H1 (cell line): ENCODE results near the gene SORBS1. TPM values are rescaled to one million over a fixed set of nuclear protein-coding genes. Genes with fewer than 3 reads are reported as not detected.

Experiments used
- CTCF ChIA-PET: fragments of 300-600 bp; sonication (Branson Sonifier 250); formaldehyde crosslinking; loops from one replicate; lab custom pipeline; 2021; ENCODE audit not compliant: partially characterized antibody; lab: Charles Lee
- POLR2A ChIA-PET: fragments of 300-600 bp; sonication (Branson Sonifier 250); formaldehyde crosslinking; loops from one replicate; lab custom pipeline; 2021; ENCODE audit warnings: inconsistent platforms; ENCODE audit not compliant: partially characterized antibody; lab: Charles Lee
- DNase-seq, 2 experiments: peaks; one replicate each; pipeline versions ENCODE4 v3.0.0 to v3.0.0-alpha.2; 2010 to 2022; ENCODE audit warnings: low spot score in 2 of 2, low read depth in 1 of 2, mixed read lengths in 1 of 2
- FAIRE-seq: peaks from 2 replicates; lab custom pipeline; 2011; peaks lifted over from hg19 to GRCh38; lab: Jason Lieb, UNC
- H2AFZ ChIP-seq: 2 replicates; pipeline ENCODE4 v1.8.1; 2012; ENCODE audit warnings: low read length, inconsistent platforms
- H2AK5ac ChIP-seq: 2 replicates; pipeline ENCODE4 v1.6.1; 2013; ENCODE audit warnings: low read depth, low read length
- H2BK120ac ChIP-seq: replicated peaks from 2 replicates; pipeline ENCODE3; 2013; ENCODE audit warnings: low read depth, low read length, inconsistent platforms
- H2BK12ac ChIP-seq: 2 replicates; pipeline ENCODE4 v1.6.1; 2013; ENCODE audit warnings: low read depth, low read length
- H2BK15ac ChIP-seq: 2 replicates; pipeline ENCODE4 v1.6.1; 2013; ENCODE audit warnings: low read length
- H2BK20ac ChIP-seq: 2 replicates; pipeline ENCODE4 v1.6.1; 2013; ENCODE audit warnings: low read length
- H2BK5ac ChIP-seq: 2 replicates; pipeline ENCODE4 v1.6.1; 2013; ENCODE audit warnings: low read depth, low read length
- H3K14ac ChIP-seq: 2 replicates; pipeline ENCODE4 v1.6.1; 2013; ENCODE audit warnings: inconsistent platforms; ENCODE audit not compliant: insufficient read length
- H3K18ac ChIP-seq: 2 replicates; pipeline ENCODE4 v1.6.1; 2013; ENCODE audit warnings: low read length; ENCODE audit errors: extremely low read depth
- H3K23ac ChIP-seq: 2 replicates; pipeline ENCODE4 v1.6.1; 2013; ENCODE audit warnings: inconsistent platforms; ENCODE audit not compliant: insufficient read length
- H3K23me2 ChIP-seq: 2 replicates; pipeline ENCODE4 v1.6.1; 2013; ENCODE audit warnings: low read depth, low read length
- H3K27ac ChIP-seq: 2 replicates; pipeline ENCODE4 v1.6.1; 2011; ENCODE audit warnings: low read depth, low read length, inconsistent platforms
- H3K27me3 ChIP-seq, 4 experiments: replicated peaks in 1 of 4; 1 replicate in 1 of 4; 2 replicates in 3 of 4; pipeline versions ENCODE4 v1.6.1 to v1.8.1; 2011 to 2013; ENCODE audit warnings: low read length in 3 of 4, mild to moderate bottlenecking in 3 of 4, inconsistent platforms in 2 of 4, mixed read lengths in 2 of 4, moderate library complexity in 1 of 4; ENCODE audit not compliant: control insufficient read depth in 3 of 4, insufficient read depth in 3 of 4; ENCODE audit errors: extremely low read depth in 1 of 4
- H3K36me3 ChIP-seq, 4 experiments: 2 replicates each; pipeline versions ENCODE4 v1.6.1 to v1.8.1; 2011 to 2013; ENCODE audit warnings: mild to moderate bottlenecking in 4 of 4, low read length in 3 of 4, moderate library complexity in 2 of 4, control low read depth in 1 of 4, inconsistent platforms in 1 of 4; ENCODE audit not compliant: insufficient read depth in 4 of 4, control insufficient read depth in 2 of 4
- H3K4ac ChIP-seq: replicated peaks from 2 replicates; pipeline ENCODE3; 2013; ENCODE audit warnings: low read length, low read depth, mixed read lengths, inconsistent platforms; ENCODE audit not compliant: insufficient read length
- H3K4me1 ChIP-seq, 4 experiments: replicated peaks in 1 of 4; 1 replicate in 1 of 4; 2 replicates in 3 of 4; pipeline versions ENCODE4 v1.6.1 to v1.8.1; 2011 to 2013; ENCODE audit warnings: low read length in 3 of 4, inconsistent platforms in 2 of 4, mixed read lengths in 1 of 4; ENCODE audit not compliant: insufficient read depth in 4 of 4, control insufficient read depth in 3 of 4
- H3K4me2 ChIP-seq, 2 experiments: 2 replicates each; pipeline versions ENCODE4 v1.6.1 to v1.8.1; 2011 to 2013; ENCODE audit warnings: low read depth in 2 of 2, low read length in 2 of 2, control low read depth in 1 of 2, inconsistent platforms in 1 of 2, mild to moderate bottlenecking in 1 of 2; ENCODE audit not compliant: insufficient read depth in 1 of 2
- H3K4me3 ChIP-seq, 4 experiments: fragments of 200-600, 300-600 bp in 1 of 4; sonication (generic), shearing (Covaris generic), sonication (Bioruptor Twin) in 1 of 4; 2 replicates each; pipeline versions ENCODE4 v1.5.1 to v1.8.1; 2011 to 2016; ENCODE audit warnings: low read length in 4 of 4, low read depth in 3 of 4, control low read depth in 2 of 4, inconsistent platforms in 2 of 4, mild to moderate bottlenecking in 2 of 4, mixed read lengths in 1 of 4, moderate library complexity in 1 of 4; ENCODE audit not compliant: insufficient read depth in 2 of 4; ENCODE audit errors: extremely low read depth in 1 of 4
- H3K56ac ChIP-seq: replicated peaks from 2 replicates; pipeline ENCODE3; 2013; ENCODE audit warnings: low read depth, mild to moderate bottlenecking, mixed read lengths, low read length, inconsistent platforms; ENCODE audit not compliant: insufficient read length
- H3K79me1 ChIP-seq: 2 replicates; pipeline ENCODE4 v1.6.1; 2013; ENCODE audit warnings: low read depth, low read length, control low read depth
- H3K79me2 ChIP-seq, 2 experiments: 2 replicates each; pipeline versions ENCODE4 v1.6.1 to v1.8.1; 2012 to 2013; ENCODE audit warnings: low read length in 2 of 2, mild to moderate bottlenecking in 2 of 2, inconsistent platforms in 1 of 2; ENCODE audit not compliant: insufficient read depth in 2 of 2, control insufficient read depth in 1 of 2
- H3K9ac ChIP-seq, 4 experiments: replicated peaks in 1 of 4; 1 replicate in 1 of 4; 2 replicates in 3 of 4; pipeline versions ENCODE4 v1.6.1 to v1.8.1; 2011 to 2013; ENCODE audit warnings: low read depth in 3 of 4, low read length in 3 of 4, control low read depth in 2 of 4, mild to moderate bottlenecking in 2 of 4, moderate library complexity in 2 of 4, inconsistent platforms in 1 of 4; ENCODE audit errors: extremely low read depth in 1 of 4
- H3K9me3 ChIP-seq, 2 experiments: 2 replicates each; pipeline versions ENCODE4 v1.6.1 to v1.8.1; 2012 to 2013; ENCODE audit warnings: mild to moderate bottlenecking in 2 of 2, moderate library complexity in 2 of 2, control low read depth in 1 of 2, inconsistent platforms in 1 of 2, low read depth in 1 of 2, low read length in 1 of 2, mixed read lengths in 1 of 2; ENCODE audit not compliant: insufficient read depth in 2 of 2
- H4K20me1 ChIP-seq, 2 experiments: replicated peaks in 1 of 2; 2 replicates each; pipeline versions ENCODE3 to v1.8.1; 2011 to 2013; ENCODE audit warnings: inconsistent platforms in 2 of 2, low read length in 2 of 2, mild to moderate bottlenecking in 1 of 2; ENCODE audit not compliant: insufficient read depth in 2 of 2, control insufficient read depth in 1 of 2
- H4K5ac ChIP-seq: 2 replicates; pipeline ENCODE4 v1.6.1; 2013; ENCODE audit warnings: low read length, low read depth, mixed read lengths, inconsistent platforms; ENCODE audit not compliant: insufficient read length
- H4K8ac ChIP-seq: 2 replicates; pipeline ENCODE4 v1.8.0; 2013; ENCODE audit warnings: mild to moderate bottlenecking, moderate library complexity, low read length, inconsistent platforms; ENCODE audit not compliant: insufficient read depth; ENCODE audit errors: extremely low read depth
- H4K91ac ChIP-seq: replicated peaks from 2 replicates; pipeline ENCODE3; 2013; ENCODE audit warnings: low read length, mixed read lengths, inconsistent platforms; ENCODE audit not compliant: insufficient read length
- KDM4A ChIP-seq: IDR thresholded peaks from one replicate; pipeline ENCODE4 v1.7.1; 2012; ENCODE audit warnings: low read depth, mild to moderate bottlenecking, moderate library complexity, low read length, inconsistent platforms; ENCODE audit not compliant: severe bottlenecking
- SP1 ChIP-seq: IDR thresholded peaks from 2 replicates; pipeline ENCODE4 v1.6.1; 2011; ENCODE audit warnings: low read depth, low read length
- SRF ChIP-seq: IDR thresholded peaks from 2 replicates; pipeline ENCODE4 v1.6.1; 2011; ENCODE audit warnings: mild to moderate bottlenecking, low read depth, low read length, moderate library complexity
- polyA plus RNA-seq, 7 experiments: library from polyadenylated mRNA; depleted of rRNA in 3 of 7; stranded (reverse) in 5 of 7; unstranded in 2 of 7; fragments of >200 nt in 5 of 7; fragments of 200-250 nt in 2 of 7; gene quantifications; 1 replicate in 5 of 7; 2 replicates in 1 of 7; 4 replicates in 1 of 7; pipeline versions ENCODE4 v1.2.1 to v1.2.3, GENCODE V29; 2011 to 2013; ENCODE audit warnings: missing spikeins in 2 of 7, mixed read lengths in 2 of 7
- total RNA-seq: library from RNA; stranded (reverse); fragmentation: NEBNext Ultra II Directional; extraction: Animal tissue kit (Norgen Biotek cat#: 25700); gene quantifications from 2 replicates; pipeline ENCODE4 v1.2.1, GENCODE V29; 2021

Gene SORBS1
- total and polyA plus RNA-seq, 2 of the 8 experiments (the other 6 are each of a cell fraction or from before 2014, with no cell fraction given): 16.0 to 35.0 TPM

GRCh38 chr10:95319239-95319638, 241.9 kb downstream of the SORBS1 start:
- DNase-seq: no peak
- H3K4me2 ChIP-seq: no peak overlapping the region
- no peak overlapping the region for H3K4me3 ChIP-seq
- no peak overlapping the region for H2BK5ac ChIP-seq
- no peaks in the 10 kb centered on the region for H3K23me2 ChIP-seq
- H2BK12ac ChIP-seq: no peak overlapping the region
- no peak overlapping the region for H2AK5ac ChIP-seq
- H3K14ac ChIP-seq: no peak overlapping the region
- no peak overlapping the region for H3K18ac ChIP-seq
- H3K27ac ChIP-seq: no peak overlapping the region
- CTCF ChIA-PET: interaction anchor here (0.9 to 2.9 kb wide), 5 partner anchors 10 to 236 kb away, joined by 3 to 9 read pairs (median 3); no protein-coding TSS in a partner anchor
- H2BK15ac ChIP-seq: no peak overlapping the region
- H3K27me3 ChIP-seq: no peaks in the 10 kb centered on the region
- no peaks in the 10 kb centered on the region for H4K20me1 ChIP-seq
- peaks cover 0 to 4% (median under 1%) of the 10 kb centered on the region in 4 experiments; a peak in 2 of 8 replicates for H3K36me3 ChIP-seq
- no peaks in the 10 kb centered on the region for H3K79me1 ChIP-seq
- H3K4ac ChIP-seq: no peak overlapping the region
- H2AFZ ChIP-seq: no peak overlapping the region
- TF ChIP-seq KDM4A (no peak), SP1 (no peak), SRF (no peak)
- no peak overlapping the region for H3K23ac ChIP-seq
- no peak for FAIRE-seq
- no peak overlapping the region for H2BK120ac ChIP-seq
- H4K5ac ChIP-seq: no peak overlapping the region
- POLR2A ChIA-PET: no interaction called here
- H2BK20ac ChIP-seq: no peak overlapping the region
- H4K91ac ChIP-seq: no peak overlapping the region
- no peaks in the 10 kb centered on the region for H3K4me1 ChIP-seq
- no peaks in the 10 kb centered on the region for H3K9me3 ChIP-seq
- H3K79me2 ChIP-seq: no peaks in the 10 kb centered on the region
- H4K8ac ChIP-seq: no peak overlapping the region
- H3K56ac ChIP-seq: no peak overlapping the region
- H3K9ac ChIP-seq: no peak overlapping the region
